Measurements from ENCODE around the gene PDZD2. TPM values are rescaled to one million over a fixed set of nuclear protein-coding genes. Genes with fewer than 3 reads are reported as not detected.
A peak's percentile ranks its signal among the peaks of the same experiment; 100 is the strongest.

The PDZD2 gene
- polyA plus RNA-seq, 3 donors = 0.10 TPM; not detected in 2

- Histone ChIP-seq H4K20me1 (ENCODE audit: insufficient read depth, low read length) (peaks cover 100% of the 10 kb centered on the region), H3K4me3 (replicated peaks in 1 of 3; ENCODE audit: low read depth in 2 of 3, low read length in 3 of 3) (no peak overlapping the region), H3K4me1 (ENCODE audit: control insufficient read depth in 1 of 2, insufficient read depth in 2 of 2, low read length in 2 of 2) (no peaks in the 10 kb centered on the region), H3K9me3 (replicated peaks in 1 of 2; ENCODE audit: control insufficient read depth in 1 of 2, insufficient read depth in 1 of 2, low read length in 2 of 2) (no peaks in the 10 kb centered on the region), H3K27me3 (ENCODE audit: control insufficient read depth in 2 of 2, insufficient read depth in 2 of 2, low read length in 2 of 2) (no peaks in the 10 kb centered on the region), H2AFZ (ENCODE audit: insufficient read depth, low read depth, low read length, poor library complexity, severe bottlenecking) (no peak overlapping the region), H3K36me3 (replicated peaks in 1 of 2; ENCODE audit: control insufficient read depth in 1 of 2, insufficient read depth in 2 of 2, low read length in 2 of 2) (peaks cover 53 to 93% of the 10 kb centered on the region in 2 donors), H3K27ac (ENCODE audit: low read depth in 1 of 2, low read length in 2 of 2) (peak overlapping the region in 1 of 2 donors; percentile 21), H3K79me2 (ENCODE audit: insufficient read depth, low read length) (peaks cover 98% of the 10 kb centered on the region), H3K4me2 (replicated peaks; ENCODE audit: extremely low read depth, low read length, poor library complexity, severe bottlenecking) (no peak overlapping the region), H3K9ac (ENCODE audit: insufficient read depth, low read length, poor library complexity, severe bottlenecking) (no peak overlapping the region)
- no peak overlapping the region for H3K4me3 Mint-ChIP-seq
- no peak for TF ChIP-seq CTCF (IDR thresholded peaks at IDR 0.05)
- peaks cover 20% of the 10 kb centered on the region for H3K4me1 Mint-ChIP-seq
- H3K36me3 Mint-ChIP-seq = peaks cover 47 to 76% of the 10 kb centered on the region in 2 donors
- H3K9me3 Mint-ChIP-seq = no peaks in the 10 kb centered on the region
- intact Hi-C loops (cut with micrococcal nuclease) = no loop called here
- peaks cover 0 to 1% (median 0%) of the 10 kb centered on the region in 3 donors for H3K27me3 Mint-ChIP-seq (ENCODE audit: low read depth in 3 of 3)
- peak overlapping the region in 3 of 7 donors; percentile 30 to 80 (median 78) for H3K27ac Mint-ChIP-seq
- no CpG with 5 or more reads among the region's 1 CpG for WGBS (ENCODE audit: insufficient coverage)
- no peak for DNase-seq
Observed at GRCh38 chr5:32126691-32127090, 487.8 kb downstream of the PDZD2 start.

GRCh38 chr5:32127711-32128110 is 488.8 kb downstream of the PDZD2 start:
- Histone ChIP-seq H3K4me3 (replicated peaks in 1 of 3; ENCODE audit: low read depth in 2 of 3, low read length in 3 of 3) (no peak overlapping the region), H4K20me1 (ENCODE audit: insufficient read depth, low read length) (peaks cover 100% of the 10 kb centered on the region), H3K4me2 (replicated peaks; ENCODE audit: extremely low read depth, low read length, poor library complexity, severe bottlenecking) (no peak overlapping the region), H3K4me1 (ENCODE audit: control insufficient read depth in 1 of 2, insufficient read depth in 2 of 2, low read length in 2 of 2) (no peaks in the 10 kb centered on the region), H3K27ac (ENCODE audit: low read depth in 1 of 2, low read length in 2 of 2) (no peak overlapping the region), H3K9me3 (replicated peaks in 1 of 2; ENCODE audit: control insufficient read depth in 1 of 2, insufficient read depth in 1 of 2, low read length in 2 of 2) (no peaks in the 10 kb centered on the region), H2AFZ (ENCODE audit: insufficient read depth, low read depth, low read length, poor library complexity, severe bottlenecking) (no peak overlapping the region), H3K36me3 (replicated peaks in 1 of 2; ENCODE audit: control insufficient read depth in 1 of 2, insufficient read depth in 2 of 2, low read length in 2 of 2) (peaks cover 49 to 86% of the 10 kb centered on the region in 2 donors), H3K9ac (ENCODE audit: insufficient read depth, low read length, poor library complexity, severe bottlenecking) (no peak overlapping the region), H3K79me2 (ENCODE audit: insufficient read depth, low read length) (peaks cover 96% of the 10 kb centered on the region), H3K27me3 (ENCODE audit: control insufficient read depth in 2 of 2, insufficient read depth in 2 of 2, low read length in 2 of 2) (no peaks in the 10 kb centered on the region)
- TF ChIP-seq CTCF (IDR thresholded peaks at IDR 0.05) = no peak
- peaks cover 0 to 1% (median 0%) of the 10 kb centered on the region in 3 donors for H3K27me3 Mint-ChIP-seq (ENCODE audit: low read depth in 3 of 3)
- peaks cover 46 to 74% of the 10 kb centered on the region in 2 donors for H3K36me3 Mint-ChIP-seq
- peak overlapping the region in 2 of 7 donors; percentile 4 to 60 for H3K27ac Mint-ChIP-seq
- DNase-seq = no peak
- no peaks in the 10 kb centered on the region for H3K9me3 Mint-ChIP-seq
- peaks cover 20% of the 10 kb centered on the region for H3K4me1 Mint-ChIP-seq
- no peak overlapping the region for H3K4me3 Mint-ChIP-seq
- intact Hi-C loops (cut with micrococcal nuclease) = no loop called here
- WGBS (ENCODE audit: insufficient coverage) = 100% methylated on average over 3 of the region's 3 CpGs

Measured in CD14-positive monocyte (primary cell).